GM18907 (cell line): ENCODE measurements around the gene EP400.

Source experiments
- ATAC-seq: cut with Tn5 transposase; IDR thresholded peaks from one replicate; pipeline ENCODE4 v1.9.1; 2021; ENCODE audit warnings: mild to moderate bottlenecking, moderate library complexity; ENCODE audit not compliant: unreplicated experiment

EP400 gene

GRCh38 chr12:132109741-132110140, 160.0 kb downstream of the EP400 start:
- ATAC-seq = no peak

- no peak for ATAC-seq
Observed at GRCh38 chr12:132110677-132111076, 160.9 kb downstream of the EP400 start.

- no peak for ATAC-seq
Observed at GRCh38 chr12:132111654-132112304, 162.0 kb downstream of the EP400 start.

GRCh38 chr12:132114667-132115066, 164.9 kb downstream of the EP400 start:
- no peak for ATAC-seq

GRCh38 chr12:132115500-132115899, 165.8 kb downstream of the EP400 start:
- no peak for ATAC-seq

GRCh38 chr12:132116709-132117557, 167.2 kb downstream of the EP400 start:
- no peak for ATAC-seq

- no peak for ATAC-seq
Observed at GRCh38 chr12:132117558-132117875, 167.8 kb downstream of the EP400 start.

- no peak for ATAC-seq
Observed at GRCh38 chr12:132118876-132119275, 169.1 kb downstream of the EP400 start.

GRCh38 chr12:132121283-132121682, 171.5 kb downstream of the EP400 start:
- ATAC-seq = no peak

GRCh38 chr12:132123970-132124765, 174.4 kb downstream of the EP400 start:
- no peak for ATAC-seq

- ATAC-seq = no peak
Observed at GRCh38 chr12:132124766-132125425, 175.2 kb downstream of the EP400 start.

- no peak for ATAC-seq
Observed at GRCh38 chr12:132125736-132126135, 176.0 kb downstream of the EP400 start.

GRCh38 chr12:132127041-132127440, 177.3 kb downstream of the EP400 start:
- ATAC-seq = no peak

GRCh38 chr12:132129007-132129406, 179.3 kb downstream of the EP400 start:
- ATAC-seq = no peak

GRCh38 chr12:132130690-132131089, 180.9 kb downstream of the EP400 start:
- no peak for ATAC-seq
